ENCODE measurements around the gene CNTRL.

DNA sequence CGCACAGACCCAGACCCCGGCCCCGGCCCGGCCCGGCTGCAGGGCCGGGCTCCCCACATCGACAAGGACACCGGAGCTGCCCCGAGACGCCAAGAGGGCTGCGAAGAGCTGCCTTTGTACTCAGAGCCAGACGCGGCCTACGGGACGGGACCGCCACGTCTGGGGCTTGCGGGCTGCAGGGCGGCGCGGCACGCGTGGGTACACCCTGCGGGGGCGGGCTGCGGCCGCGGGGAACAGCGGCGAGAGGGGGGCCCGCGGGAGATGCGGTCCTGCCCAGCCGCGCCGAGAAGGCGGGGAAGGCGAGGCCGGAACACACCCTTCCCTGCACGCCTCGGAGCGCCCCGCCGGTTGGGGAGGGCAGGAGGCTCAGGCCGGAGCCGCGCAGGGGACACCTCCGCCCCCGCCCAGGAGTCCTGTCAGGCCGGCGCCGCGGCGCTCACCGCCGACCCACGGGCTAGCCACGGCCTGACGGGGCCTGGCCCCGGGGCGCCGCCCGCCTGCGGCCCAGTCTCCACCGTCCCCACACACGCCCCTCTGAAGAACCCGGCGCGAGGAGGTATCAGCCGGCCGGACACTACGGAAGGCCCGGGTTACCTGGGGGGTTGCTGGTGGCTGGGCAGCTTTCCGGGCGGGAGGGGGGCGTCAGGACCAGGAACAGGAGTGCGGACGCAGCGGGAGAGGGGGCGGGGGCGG is 126.4 kb downstream of the CNTRL start:
- TF ChIP-seq POLR2A (IDR thresholded peaks at IDR 0.05): no peak
- TF ChIP-seq, protein P1, sequence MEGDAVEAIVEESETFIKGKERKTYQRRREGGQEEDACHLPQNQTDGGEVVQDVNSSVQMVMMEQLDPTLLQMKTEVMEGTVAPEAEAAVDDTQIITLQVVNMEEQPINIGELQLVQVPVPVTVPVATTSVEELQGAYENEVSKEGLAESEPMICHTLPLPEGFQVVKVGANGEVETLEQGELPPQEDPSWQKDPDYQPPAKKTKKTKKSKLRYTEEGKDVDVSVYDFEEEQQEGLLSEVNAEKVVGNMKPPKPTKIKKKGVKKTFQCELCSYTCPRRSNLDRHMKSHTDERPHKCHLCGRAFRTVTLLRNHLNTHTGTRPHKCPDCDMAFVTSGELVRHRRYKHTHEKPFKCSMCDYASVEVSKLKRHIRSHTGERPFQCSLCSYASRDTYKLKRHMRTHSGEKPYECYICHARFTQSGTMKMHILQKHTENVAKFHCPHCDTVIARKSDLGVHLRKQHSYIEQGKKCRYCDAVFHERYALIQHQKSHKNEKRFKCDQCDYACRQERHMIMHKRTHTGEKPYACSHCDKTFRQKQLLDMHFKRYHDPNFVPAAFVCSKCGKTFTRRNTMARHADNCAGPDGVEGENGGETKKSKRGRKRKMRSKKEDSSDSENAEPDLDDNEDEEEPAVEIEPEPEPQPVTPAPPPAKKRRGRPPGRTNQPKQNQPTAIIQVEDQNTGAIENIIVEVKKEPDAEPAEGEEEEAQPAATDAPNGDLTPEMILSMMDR (IDR thresholded peaks at IDR 0.05): peak in 1 of 6 experiments; percentile 1
